DMS53 (cell line): ENCODE results near the gene PLXNB2.
"Not testable (repeated sequence)": the region's sequence is repeated elsewhere in the genome, so short reads cannot be mapped to it uniquely, and the experiment has no call there.

ENCODE experiments used
- DNase-seq: peaks from one replicate; lab custom pipeline; 2025; lab: John Stamatoyannopoulos, UW

Gene PLXNB2

DNA sequence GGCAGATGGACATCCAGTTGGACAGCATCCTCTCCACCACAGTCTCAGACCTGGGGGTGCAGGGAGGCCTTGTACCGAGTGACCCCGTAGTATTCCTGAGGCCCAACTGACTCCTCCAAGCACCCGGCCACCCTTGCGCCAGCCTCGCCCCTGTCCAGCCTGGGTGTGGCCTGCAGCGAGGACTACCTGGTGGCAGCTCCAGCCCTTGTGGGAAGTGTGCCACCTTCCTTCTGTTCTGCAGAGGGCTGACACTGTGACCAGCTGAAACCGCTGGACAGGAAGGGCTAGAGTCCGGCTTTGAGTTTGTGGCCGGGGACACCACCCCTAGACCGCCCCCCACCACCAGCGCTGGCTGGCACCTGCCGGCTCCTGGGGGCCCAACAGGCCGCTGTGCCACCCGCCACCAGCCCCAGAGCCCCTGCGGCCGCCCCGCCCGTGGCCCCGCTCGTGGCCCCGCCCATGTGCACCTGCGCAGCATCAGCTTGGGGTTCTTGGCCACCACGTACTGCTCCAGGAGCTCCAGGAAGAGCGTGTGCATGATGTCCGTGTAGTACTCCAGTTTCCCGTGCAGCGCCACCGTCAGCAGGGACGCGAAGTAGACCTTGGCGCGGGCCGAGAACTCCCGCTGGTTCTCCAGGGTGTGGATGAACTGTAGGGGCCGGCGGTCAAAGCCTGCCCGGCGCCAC lies 27.3 kb downstream of the PLXNB2 start:
- DNase-seq: no peak

DNA sequence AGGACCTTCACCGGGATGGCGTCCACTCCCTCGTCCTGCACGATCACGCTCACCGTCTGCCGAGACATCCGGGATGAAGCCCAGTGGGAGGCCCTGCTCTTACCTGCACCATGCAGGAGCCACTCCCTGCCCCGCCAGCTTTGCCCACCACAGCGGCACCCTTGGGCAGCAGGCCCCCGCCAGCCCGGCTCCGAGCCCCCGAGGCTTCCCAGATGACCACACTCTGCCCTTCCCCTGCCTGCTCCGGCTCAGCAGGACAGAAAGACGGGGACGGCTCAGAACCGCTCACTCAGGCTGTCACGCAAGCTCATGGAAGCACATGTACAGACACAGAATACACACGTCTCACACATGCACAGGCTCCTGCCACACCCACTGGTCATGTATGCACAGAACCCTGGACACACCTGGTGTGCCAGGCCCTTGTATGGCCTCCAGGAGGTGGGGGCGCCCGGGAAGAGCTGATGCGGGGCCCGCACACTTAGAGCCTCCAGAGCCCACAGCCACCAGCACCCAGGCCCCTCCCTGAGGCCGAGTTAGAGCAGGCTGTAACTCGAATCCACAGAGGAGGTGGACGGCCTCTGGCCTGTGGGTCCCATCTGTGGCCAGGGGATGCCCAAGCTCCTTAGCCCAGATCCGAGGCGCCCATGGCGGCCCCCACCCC lies 28.4 kb downstream of the PLXNB2 start:
- DNase-seq: no peak

DNA sequence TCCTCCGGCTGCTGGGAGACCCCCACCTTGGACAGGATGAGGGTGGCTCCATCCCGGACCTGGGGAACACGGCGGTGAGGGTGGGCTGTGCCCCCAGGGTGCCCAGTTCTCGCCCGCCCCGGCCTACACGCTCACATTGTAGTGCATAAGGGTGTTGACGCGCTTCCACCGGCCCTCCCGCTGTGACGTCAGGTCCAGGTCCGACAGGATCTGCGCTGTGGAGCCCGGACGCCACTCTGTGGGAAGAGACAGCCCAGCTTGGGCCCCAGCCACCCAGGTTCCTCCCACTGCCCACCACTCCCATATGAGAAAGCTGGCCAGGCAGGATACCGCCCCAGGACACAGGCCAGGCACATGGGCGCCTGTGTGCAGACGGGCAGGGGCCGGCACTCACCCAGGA lies 29.0 kb downstream of the PLXNB2 start:
- no peak for DNase-seq

DNA sequence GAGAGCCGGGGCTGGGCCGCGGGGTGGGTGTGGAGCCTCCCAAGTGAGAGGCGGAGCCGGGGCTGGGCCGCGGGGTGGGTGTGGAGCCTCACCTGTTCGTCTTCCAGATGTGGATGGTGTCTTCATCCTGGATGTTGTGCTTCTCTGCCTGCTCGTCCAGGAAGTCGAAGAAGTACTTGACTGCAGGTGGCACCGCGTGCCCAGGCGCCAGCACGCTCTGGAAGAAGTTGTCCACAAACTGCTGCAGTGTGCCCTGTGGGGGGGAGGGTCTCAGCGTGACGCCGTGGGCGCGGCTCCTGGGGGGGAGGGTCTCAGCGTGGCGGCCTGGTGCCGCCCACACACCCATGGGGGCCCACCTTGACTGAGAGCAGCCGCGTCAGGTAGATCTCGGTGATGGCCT lies 29.7 kb downstream of the PLXNB2 start:
- DNase-seq: peak; percentile 42

DNA sequence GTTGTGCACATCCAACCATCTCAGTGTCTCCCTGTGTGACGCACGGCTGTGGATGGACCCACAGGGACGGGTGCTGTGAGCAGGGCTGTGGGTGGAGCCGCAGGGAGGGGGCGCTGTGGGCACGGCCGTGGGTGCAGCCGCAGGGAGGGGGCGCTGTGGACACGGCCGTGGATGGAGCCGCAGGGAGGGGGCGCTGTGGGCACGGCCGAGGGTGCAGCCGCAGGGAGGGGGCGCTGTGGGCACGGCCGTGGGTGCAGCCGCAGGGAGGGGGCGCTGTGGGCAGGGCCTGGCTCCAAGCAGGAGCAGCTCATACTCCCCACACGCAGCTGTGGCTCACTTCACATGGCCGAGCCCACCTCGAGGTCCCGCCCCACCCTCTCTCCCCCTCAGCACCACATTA lies 31.3 kb downstream of the PLXNB2 start:
- DNase-seq: peak; percentile 76

DNA sequence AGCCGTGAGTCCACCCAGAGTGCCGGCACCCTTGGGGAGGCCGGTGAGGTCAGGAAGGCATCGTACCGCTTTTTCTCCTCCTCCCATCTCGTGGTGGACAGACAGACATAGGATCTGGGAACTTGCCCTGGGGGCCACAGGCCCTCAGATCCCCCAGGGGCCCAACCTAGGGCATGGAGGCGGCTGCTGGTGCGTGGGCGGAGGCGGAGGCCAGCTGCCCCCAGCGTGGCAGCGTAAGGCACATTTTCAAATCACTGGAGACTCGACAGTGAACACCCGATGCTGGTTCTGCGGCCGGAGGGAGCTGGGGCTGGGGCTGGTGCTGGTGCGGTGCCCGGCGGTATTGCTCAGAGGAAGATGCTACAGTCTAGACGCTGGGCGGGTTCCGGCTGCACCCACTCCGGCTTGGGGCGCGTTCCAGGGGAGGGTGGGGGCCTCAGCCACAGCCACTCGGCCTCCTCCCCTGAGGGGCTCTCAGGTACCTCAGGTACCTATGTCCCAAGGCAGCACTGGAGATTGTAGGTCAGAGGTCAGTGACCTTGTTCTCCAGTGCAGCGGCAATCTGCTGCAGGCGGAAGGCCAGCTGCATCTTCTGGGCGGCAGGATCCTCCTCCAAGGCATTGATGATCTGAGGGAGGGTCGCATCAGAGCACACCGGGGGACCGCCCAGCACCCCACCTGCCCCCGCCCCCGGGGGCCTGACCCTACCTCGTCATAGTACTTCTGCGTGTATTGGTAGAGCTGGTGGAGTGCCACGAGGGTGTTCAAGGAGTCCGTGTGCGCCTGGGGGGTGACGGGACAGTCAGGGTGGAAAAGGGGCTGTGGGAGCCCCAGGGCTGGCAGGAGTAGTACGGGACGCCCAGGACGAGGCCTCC lies 32.0 kb downstream of the PLXNB2 start:
- DNase-seq: no peak

DNA sequence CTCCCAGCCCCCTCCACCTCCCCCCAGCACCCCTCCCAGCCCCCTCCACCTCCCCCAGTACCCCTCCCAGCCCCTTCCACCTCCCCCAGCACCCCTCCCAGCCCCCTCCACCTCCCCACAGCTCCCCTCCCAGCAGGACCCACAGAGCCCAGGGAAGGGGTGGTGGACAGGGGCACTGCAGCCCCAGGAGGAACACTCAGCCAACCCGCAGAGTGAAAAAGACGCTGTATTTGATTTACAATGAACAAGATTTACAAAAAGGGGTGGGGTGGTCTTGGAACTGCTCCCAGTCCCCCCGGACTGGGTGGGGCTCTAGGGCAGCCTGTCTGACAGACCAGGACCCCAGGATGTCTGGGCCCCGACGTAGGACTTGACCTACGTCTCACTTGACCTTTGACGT lies 32.7 kb downstream of the PLXNB2 start:
- no peak for DNase-seq

DNA sequence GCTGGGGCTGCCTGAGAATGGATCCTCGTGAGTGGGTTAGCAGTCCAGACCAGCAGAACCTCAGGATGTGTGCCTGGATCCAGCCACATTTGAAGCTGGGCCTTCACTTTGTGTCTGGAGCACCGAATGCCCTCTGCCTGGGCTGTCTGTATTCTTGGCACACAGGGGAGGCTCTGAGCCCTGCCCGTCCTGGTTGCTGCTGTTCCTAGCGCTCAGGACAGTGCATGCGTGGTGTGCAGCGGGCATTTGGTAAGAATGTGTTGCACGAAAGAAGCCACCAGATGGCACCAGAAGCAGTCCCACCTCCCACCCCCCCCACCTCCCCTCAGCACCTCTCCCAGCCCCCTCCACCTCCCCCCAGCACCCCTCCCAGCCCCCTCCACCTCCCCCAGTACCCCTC lies 33.1 kb downstream of the PLXNB2 start:
- peak; percentile 79 for DNase-seq

DNA sequence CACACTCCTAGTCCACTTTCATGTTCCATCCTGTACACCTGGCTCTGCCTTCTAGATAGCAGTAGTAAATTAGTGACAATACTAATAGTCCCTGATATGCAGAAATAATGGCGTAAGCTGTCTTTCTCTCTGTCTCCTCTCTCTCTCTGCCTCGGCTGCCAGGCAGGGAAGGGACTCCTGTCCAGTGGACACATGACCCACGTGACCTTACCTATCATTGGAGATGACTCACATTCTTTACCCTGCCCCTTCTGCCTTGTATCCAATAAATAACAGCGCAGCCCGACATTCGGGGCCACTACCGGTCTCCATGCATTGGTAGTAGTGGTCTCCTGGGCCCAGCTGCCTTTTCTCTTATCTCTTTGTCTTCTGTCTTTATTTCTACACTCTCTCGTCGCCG lies 33.7 kb downstream of the PLXNB2 start:
- DNase-seq: not testable (repeated sequence)

DNA sequence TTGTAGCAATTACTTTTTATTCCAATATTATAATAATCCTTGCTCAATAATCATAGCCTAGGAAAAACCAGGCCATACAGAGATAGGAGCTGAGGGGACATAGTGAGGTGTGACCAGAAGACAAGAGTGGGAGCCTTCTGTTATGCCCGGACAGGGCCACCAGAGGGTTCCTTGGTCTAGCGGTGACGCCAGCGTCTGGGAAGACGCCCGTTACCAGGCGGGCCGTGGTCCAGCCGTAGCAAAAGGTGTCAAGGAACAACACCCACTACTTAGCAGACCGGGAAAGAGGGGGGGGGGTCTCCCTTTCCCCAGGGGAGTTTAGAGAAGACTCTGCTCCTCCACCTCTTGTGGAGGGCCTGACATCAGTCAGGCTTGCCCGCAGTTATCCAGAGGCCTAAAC lies 34.1 kb downstream of the PLXNB2 start:
- DNase-seq: not testable (repeated sequence)

DNA sequence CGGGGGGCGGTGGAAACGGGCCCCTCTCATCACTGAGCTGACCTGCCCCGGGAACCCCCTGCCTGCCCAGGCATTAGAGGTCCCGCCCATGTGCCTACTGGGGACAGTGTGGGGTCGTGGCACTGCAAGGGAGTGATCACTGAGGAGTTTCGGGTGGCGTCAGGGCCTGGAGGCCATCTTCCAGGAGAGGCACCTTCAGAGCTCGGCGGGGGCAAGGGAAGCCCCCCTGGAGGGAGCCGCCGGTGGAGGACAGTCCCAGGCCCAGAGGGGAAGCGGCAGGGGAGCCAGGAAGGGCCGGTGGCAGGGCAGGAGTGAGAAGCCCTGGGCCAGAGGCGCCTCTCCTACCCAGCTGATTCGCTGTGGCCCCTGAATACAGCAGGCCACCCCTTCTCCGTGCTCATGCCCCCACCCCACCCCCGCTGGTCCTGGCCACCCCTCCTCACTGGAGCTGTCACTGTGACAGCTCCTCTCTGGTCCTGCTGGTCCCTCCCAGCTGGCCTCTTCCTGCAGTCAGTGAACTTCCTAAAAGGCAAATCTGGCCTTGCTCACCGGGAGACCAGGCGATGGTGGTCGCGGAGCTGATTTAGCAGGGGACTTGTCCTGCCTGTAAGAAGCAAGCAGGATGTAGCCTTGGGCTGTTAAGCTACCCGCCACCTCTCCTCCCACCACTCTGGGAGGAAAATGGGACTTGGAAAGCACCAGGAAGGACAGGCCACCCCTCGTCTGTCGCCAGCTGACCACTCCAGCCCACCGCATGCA lies 35.2 kb downstream of the PLXNB2 start:
- DNase-seq: peak; percentile 42

DNA sequence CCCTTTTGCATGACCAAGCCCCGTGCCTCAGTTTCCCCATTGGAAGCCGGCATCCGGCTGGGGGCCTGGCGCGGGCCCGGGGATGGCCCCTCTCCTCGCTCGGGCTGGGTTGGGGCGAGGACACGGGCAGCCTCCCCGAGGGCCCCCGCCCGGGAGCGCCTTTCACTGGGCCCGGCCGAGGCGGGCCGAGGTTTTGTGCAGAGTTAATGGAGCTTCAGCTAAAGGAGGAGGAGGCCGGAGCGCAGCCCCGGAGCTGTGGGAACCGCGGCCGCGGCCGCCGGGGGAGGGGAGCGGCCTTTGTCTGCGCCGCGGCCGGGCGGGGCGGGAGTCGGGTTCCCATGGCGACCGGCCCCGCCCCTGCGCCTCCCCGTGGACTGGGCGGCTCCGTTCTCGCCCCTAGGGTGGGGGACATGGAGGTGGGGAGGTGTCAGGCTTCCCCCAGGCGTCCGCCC lies 35.9 kb downstream of the PLXNB2 start:
- DNase-seq: peak; percentile 83

DNA sequence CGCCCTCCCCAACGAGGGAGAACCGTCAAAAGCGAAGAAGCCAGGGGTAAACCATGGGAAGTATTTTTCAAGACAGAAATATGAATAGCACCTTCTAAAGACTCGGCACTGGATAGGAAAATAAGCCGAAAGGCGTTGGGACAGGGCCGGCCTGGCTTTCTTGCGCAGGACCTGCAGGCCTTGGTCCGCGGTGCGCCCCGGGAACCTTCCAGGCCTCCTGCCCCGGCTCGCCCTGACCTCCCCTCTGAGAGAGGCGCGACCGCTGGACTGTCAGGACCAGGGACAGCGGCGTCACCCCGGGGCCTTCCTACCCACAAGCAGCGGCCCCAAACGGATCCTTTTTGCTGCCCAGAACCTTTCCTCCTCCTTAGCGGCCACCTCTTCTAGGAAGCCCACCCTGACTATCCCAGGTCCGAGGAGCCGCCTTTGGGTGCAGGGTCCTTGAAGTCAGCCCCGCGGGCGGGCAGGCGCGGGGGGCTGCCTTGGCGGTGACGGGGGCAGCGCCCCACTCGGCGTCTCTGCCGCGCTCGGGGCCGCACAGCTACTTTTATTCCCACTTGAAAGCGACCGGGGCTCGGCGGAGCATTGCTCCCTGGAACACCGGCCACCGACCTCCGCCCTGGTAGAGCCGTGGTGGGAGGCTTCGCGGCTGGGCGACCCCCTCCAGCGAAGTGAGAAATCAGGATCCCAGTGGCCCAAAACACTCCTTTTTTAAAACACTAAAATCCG lies 36.6 kb downstream of the PLXNB2 start:
- DNase-seq: peak; percentile 73

DNA sequence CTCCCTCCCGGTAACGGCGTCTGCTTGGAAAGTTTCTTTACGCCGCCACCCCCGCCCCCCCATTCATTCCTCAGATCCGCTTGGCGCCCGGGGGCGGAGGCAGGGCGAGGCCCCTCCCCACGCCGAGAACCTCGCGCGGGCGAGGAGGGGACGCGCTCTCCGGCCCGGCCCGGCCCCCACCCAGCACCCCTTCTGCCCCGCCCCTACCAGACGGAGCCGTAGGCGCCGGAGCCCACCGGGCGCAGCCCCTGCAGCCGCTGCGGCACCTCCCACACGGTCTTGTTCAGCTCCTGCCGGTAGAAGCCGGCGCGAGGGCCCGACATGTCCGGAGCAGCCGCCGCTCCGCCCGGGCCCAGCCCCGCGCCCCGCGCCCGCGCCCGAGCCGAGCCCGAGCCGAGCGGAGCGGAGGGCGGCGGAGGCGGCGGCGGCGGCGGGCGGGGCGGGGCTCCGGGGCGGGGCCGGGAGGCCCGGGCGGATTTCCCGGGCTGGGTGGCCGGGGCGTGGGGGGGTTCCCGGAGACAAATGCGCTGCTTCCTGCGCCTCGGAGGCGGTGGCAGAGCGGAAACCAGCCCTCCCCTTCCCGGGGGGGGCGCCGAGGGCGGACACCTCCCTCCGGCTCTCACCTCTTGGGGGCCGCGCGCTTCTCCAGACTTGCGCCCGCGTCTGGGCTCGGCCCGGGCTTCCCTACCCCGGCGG lies 37.3 kb downstream of the PLXNB2 start, which contains the start of gene MAPK11:
TSS of gene MAPK11 (minus strand) at position 411 of the 696 bp plus-strand sequence. CDS start at position 323, 88 bp downstream.
- peak; percentile 80 for DNase-seq

DNA sequence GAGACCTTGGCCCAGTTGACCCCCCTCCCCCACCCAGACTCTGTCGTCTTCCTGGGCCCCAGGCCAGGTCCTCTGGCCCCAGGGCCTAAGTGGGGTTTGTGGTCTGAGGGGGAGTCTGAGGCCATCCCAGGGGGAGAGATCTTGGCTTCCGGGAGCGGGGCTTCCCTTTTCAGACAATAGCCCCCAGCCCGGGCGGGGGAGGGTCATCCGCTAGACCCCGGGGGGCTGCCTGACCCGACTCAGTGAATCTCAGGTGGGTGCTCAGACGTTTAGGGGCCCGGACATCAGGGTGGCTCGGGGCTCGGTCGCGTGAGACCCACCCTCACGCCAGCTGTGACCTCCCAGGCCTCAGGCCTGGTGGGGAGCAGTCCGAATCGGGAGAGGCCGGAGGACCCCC lies 37.9 kb downstream of the PLXNB2 start:
- peak; percentile 43 for DNase-seq

DNA sequence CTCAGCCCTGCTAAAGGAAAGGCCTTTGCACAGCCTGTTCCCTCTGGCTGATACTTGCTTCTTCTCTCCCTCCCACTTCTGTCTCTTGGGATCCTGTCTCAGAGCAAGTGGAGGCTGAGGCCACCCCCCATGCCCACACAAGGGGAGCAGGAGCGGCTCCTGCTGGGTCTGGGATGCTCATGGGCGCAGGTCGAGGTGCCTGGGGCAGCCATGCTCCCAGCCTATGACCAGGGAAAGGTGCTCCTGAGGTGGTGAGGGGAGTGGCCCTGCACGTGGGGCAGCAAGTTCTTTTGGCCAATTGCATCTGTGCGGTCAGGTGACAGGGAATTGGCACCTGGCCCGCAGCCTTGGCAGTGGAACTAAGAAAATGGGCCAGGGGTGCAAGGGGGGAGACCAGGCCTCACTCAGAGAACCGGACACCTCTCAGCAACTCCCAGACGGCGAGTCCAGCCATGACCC lies 38.8 kb downstream of the PLXNB2 start:
- peak; percentile 74 for DNase-seq

DNA sequence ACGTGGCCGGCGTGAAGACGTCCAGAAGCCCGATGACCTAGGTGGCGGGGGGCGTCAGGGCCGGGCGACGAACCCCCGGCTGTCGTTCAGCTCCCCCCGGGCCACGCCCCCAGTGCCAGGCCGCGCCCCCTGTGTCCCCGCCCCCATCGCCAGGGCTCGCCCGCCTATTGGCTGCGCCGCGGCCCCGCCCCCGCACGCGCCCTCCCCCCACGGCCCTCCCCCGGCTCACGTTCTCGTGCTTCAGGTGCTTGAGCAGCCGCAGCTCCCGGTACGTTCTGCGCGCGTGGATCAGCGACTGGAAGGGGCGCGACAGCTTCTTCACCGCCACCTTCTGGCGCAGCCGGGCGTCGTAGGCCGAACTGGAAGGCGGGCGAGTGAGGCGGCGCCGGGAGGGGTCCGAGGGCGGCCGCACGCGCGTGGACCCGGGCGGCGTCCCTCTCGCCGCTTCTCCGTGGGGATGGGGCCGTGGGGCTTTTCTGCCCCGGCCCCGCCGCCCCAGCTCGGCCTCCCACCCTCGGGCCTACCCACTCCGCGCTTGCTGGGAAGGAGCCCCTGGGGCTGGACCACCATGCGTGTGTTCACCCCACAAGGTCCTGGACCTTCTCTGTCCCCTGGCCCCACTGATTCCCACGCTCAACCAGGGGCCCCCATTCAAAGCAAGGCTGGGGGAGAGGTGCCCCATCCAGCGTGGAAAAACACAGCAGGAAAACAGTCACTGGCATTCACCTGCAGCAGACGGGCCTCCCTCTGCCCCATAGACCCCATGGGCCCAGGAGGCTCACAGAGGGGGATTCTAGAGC lies 39.7 kb downstream of the PLXNB2 start:
- DNase-seq: peak; percentile 90

DNA sequence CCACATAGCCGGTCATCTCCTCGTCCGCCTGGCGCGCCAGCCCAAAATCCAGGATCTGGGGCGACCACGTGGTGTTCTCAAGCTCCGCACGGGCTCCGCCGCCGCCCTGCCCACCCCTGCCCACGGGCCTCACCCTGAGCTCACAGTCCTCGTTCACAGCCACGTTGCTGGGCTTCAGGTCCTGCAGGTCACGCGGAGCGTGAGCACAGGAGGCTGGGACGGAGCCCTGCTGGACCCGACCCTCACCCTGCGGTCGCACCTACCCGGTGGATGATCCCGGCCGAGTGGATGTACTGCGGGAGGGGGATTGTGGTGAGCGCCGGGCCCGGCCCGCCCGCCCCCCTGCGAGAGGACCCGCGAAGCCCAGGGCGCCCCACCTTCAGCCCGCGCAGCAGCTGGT lies 40.5 kb downstream of the PLXNB2 start:
- DNase-seq: no peak

DNA sequence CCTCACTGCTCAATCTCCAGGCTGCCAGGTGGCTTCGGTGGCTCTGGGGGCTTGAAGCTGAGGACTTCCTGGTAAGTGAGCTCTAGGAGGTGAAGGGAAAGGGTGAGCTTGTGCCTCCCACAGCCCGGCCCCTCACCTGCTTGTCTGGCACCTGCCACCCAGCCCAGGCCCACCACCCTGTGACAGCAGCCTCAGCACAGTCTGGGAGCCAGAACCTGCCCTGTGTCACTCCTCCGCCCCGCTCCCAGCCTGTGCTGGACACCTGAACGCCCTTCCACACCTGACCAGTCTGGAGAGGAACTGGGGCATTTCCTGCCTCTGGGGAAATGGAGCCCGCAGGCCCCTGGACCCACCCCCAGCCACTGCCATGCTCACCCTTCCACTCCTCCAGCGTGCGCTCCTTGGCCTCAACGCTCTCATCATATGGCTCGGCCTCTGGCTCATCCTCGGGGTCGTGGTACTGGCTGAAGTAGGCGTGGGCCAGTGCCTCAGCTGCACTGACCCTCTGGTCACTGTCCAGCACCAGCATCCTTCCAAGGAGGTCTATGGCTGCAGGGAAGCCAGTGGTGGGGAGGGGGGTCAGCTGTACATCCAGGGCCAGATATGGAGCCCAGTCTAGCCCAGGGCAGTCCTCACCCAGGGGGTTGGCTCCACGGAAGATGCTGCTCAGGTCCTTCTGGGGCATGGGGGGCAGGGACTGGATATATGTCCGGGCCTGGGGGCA lies 42.3 kb downstream of the PLXNB2 start:
- no peak for DNase-seq
